Measurements from ENCODE around the gene LMF1.

The LMF1 gene

DNA sequence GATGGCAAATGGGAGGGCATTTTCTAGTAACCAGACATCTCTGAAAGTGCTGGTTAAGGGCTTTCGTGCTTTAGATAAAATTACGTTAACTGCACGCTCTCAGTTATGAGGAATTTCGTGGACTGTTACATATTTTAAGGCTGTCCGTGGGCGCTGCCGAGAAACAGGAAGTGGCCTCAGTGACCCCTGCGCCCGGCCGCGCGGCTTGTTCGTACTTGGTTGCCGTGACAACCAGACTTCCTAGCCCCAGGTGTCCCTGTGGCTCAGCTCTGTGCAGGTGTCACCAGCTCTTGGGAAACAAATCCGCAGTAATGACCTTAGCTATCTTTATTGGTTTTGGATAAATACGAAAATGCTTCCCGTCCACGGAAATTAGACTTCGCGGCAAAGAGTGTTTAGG is 52.7 kb downstream of the LMF1 start:
- no peak for DNase-seq (ENCODE audit: low read depth)
- TF ChIP-seq, protein P1, sequence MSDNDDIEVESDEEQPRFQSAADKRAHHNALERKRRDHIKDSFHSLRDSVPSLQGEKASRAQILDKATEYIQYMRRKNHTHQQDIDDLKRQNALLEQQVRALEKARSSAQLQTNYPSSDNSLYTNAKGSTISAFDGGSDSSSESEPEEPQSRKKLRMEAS (IDR thresholded peaks at IDR 0.05; ENCODE audit: low read depth, low read length), result no peak
- TF ChIP-seq POLR2A (IDR thresholded peaks at IDR 0.05; ENCODE audit: extremely low read depth, insufficient read length), result no peak
- TF ChIP-seq, protein P2, sequence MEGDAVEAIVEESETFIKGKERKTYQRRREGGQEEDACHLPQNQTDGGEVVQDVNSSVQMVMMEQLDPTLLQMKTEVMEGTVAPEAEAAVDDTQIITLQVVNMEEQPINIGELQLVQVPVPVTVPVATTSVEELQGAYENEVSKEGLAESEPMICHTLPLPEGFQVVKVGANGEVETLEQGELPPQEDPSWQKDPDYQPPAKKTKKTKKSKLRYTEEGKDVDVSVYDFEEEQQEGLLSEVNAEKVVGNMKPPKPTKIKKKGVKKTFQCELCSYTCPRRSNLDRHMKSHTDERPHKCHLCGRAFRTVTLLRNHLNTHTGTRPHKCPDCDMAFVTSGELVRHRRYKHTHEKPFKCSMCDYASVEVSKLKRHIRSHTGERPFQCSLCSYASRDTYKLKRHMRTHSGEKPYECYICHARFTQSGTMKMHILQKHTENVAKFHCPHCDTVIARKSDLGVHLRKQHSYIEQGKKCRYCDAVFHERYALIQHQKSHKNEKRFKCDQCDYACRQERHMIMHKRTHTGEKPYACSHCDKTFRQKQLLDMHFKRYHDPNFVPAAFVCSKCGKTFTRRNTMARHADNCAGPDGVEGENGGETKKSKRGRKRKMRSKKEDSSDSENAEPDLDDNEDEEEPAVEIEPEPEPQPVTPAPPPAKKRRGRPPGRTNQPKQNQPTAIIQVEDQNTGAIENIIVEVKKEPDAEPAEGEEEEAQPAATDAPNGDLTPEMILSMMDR (IDR thresholded peaks at IDR 0.05; ENCODE audit: low read depth, low read length), result no peak
- no peak overlapping the region for H3K4me3 ChIP-seq (ENCODE audit: low read depth, low read length)

DNA sequence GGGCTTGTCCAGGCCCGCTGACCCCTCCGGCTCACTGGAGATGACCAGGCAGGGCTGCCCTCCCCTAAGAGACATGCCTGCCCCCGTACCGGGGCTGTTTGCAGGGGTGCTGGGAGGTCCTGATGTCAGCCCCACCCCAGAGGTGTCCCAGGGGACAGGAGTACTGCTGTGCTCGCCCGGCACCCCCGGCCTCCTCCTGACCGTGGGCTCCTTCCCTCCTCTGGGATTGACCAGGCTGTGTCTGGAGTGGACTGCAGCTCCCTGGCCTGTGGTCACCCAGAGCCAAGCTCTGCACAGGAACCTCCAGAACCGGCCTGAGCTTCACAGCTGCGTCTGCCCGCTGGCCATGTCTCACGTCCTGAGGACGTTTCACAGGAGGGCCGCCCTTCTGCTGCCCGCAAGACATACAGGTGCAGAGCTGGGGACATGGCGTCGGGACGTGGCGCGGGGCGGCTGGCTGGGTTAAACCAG is 53.2 kb downstream of the LMF1 start:
- no peak for TF ChIP-seq MYC (IDR thresholded peaks at IDR 0.05; ENCODE audit: low read depth, low read length)
- TF ChIP-seq, protein P1 (IDR thresholded peaks at IDR 0.05; ENCODE audit: low read depth, low read length), result no peak
- TF ChIP-seq, protein P2 (IDR thresholded peaks at IDR 0.05; ENCODE audit: low read depth, low read length), result no peak
- no peak overlapping the region for H3K4me3 ChIP-seq (ENCODE audit: low read depth, low read length)
- no peak for DNase-seq (ENCODE audit: low read depth)

DNA sequence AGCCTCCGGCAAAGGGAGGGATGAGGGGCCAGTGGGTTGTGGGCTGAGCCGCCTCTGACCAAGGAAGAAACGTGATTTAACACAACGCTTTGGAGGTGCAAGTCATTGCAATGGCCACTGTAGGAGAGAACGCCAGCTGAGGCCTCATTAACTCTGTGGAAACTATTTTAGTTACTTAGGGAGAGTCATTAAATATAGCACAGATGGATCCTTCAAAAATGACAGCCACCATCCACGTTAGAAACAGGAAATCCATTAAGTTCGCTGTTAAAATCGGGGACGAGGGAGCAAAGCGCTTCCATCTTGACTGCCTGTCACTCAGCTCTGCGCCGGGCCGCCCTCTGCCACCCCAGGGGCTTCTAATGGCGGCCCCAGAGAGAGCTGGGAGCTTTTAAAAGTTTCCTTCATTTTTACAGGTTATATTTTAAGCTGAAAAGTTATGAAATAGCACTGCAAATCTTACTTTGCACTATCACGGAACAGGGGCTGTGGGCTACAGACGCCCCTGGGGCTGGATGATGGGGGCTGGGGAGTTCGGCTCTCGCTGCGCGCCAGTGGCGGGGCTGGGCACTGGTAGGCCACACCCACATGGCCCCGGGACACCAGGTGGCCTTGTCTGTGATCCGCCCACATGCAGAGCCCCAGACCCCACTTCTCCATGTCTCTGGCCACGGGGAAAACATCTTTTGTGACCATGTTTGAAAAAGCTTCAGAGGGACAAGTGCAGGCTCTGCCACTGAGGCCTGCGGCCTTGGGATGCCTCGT is 54.6 kb downstream of the LMF1 start:
- H3K4me3 ChIP-seq (ENCODE audit: low read depth, low read length), result no peak overlapping the region
- no peak for DNase-seq (ENCODE audit: low read depth)
- TF ChIP-seq, protein P2 (IDR thresholded peaks at IDR 0.05; ENCODE audit: low read depth, low read length), result no peak
- TF ChIP-seq, protein P1 (IDR thresholded peaks at IDR 0.05; ENCODE audit: low read depth, low read length), result no peak
- no peak for TF ChIP-seq MYC (IDR thresholded peaks at IDR 0.05; ENCODE audit: low read depth, low read length)
- TF ChIP-seq POLR2A (IDR thresholded peaks at IDR 0.05; ENCODE audit: extremely low read depth, insufficient read length), result no peak

DNA sequence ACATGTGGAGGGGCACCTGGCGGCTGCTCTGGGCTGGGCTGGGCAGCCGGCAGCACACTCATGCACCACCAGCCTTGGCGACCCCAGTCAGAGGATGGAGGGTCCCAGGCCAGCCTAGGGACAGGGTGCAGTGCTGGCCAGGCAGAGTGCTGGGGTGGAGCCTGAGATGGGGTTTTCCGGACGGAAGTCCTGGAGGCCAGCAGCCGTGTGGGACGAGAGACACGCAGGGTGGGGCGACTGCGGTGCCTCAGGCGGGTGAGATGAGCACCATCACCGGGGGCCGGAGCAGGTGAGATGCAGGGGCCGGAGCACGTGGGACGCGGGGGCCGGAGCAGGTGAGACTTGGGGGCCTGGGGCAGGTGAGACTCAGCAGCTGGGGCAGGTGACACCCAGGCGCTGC is 55.2 kb downstream of the LMF1 start:
- no peak for TF ChIP-seq POLR2A (IDR thresholded peaks at IDR 0.05; ENCODE audit: extremely low read depth, insufficient read length)
- TF ChIP-seq, protein P2 (IDR thresholded peaks at IDR 0.05; ENCODE audit: low read depth, low read length), result no peak
- TF ChIP-seq, protein P1 (IDR thresholded peaks at IDR 0.05; ENCODE audit: low read depth, low read length), result no peak
- TF ChIP-seq MYC (IDR thresholded peaks at IDR 0.05; ENCODE audit: low read depth, low read length), result no peak
- DNase-seq (ENCODE audit: low read depth), result no peak

DNA sequence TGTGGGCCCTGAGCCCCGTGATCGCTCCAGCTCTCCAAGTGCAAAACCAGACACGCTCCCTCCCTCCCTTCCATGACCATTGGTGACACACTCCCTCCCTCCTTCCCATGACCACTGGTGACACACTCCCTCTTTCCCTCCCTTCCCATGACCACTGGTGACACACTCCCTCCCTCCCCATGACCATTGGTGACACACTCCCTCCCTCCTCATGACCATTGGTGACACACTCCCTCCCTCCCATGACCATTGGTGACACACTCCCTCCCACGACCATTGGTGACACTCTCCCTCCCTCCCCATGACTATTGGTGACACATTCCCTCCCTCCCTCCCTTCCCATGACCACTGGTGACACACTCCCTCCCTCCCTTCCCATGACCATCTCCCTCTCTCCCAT is 56.3 kb downstream of the LMF1 start:
- no peak for TF ChIP-seq MYC (IDR thresholded peaks at IDR 0.05; ENCODE audit: low read depth, low read length)
- TF ChIP-seq, protein P2 (IDR thresholded peaks at IDR 0.05; ENCODE audit: low read depth, low read length), result no peak
- TF ChIP-seq POLR2A (IDR thresholded peaks at IDR 0.05; ENCODE audit: extremely low read depth, insufficient read length), result no peak
- TF ChIP-seq, protein P1 (IDR thresholded peaks at IDR 0.05; ENCODE audit: low read depth, low read length), result no peak
- H3K4me3 ChIP-seq (ENCODE audit: low read depth, low read length), result no peak overlapping the region
- peak; percentile 7 for DNase-seq (ENCODE audit: low read depth)

More for the DNA sequence above, 55.2 kb downstream of the LMF1 start:
- no peak overlapping the region for H3K4me3 ChIP-seq (ENCODE audit: low read depth, low read length)
